ENCODE measurements around the gene ZNF574. TPM values are rescaled to one million over a fixed set of nuclear protein-coding genes. Genes with fewer than 3 reads are reported as not detected.

The ZNF574 gene
- total RNA-seq, 3 donors from 2014 or later, result 11.2 to 17.5 (median 17.0) TPM

- Histone ChIP-seq H3K4me1 (ENCODE audit: low read depth) (no peaks in the 10 kb centered on the region), H3K9me3 (no peaks in the 10 kb centered on the region), H3K4me3 (no peak overlapping the region), H3K36me3 (ENCODE audit: low read depth) (no peaks in the 10 kb centered on the region)
- ATAC-seq (no peak), DNase-seq (no peak)
- no peak for TF ChIP-seq CTCF (IDR thresholded peaks at IDR 0.05)
- intact Hi-C loops (cut with DNase I, micrococcal nuclease), result no loop called here
These were observed 33.4 kb upstream of the ZNF574 start for GRCh38 chr19:42042455-42043170.

GRCh38 chr19:42045575-42045974 lies 30.4 kb upstream of the ZNF574 start:
- no peak for TF ChIP-seq CTCF (IDR thresholded peaks at IDR 0.05)
- Histone ChIP-seq H3K4me1 (ENCODE audit: low read depth) (peaks cover 7% of the 10 kb centered on the region), H3K36me3 (ENCODE audit: low read depth) (no peaks in the 10 kb centered on the region), H3K9me3 (no peaks in the 10 kb centered on the region), H3K4me3 (no peak overlapping the region)
- intact Hi-C loops (cut with DNase I, micrococcal nuclease), result no loop called here
- DNase-seq (no peak), ATAC-seq (no peak)

- peaks cover 7% of the 10 kb centered on the region for H3K4me1 ChIP-seq (ENCODE audit: low read depth)
- H3K9me3 ChIP-seq, result no peaks in the 10 kb centered on the region
- intact Hi-C loops (cut with DNase I, micrococcal nuclease), result no loop called here
- no peak for TF ChIP-seq CTCF (IDR thresholded peaks at IDR 0.05)
- no peaks in the 10 kb centered on the region for H3K36me3 ChIP-seq (ENCODE audit: low read depth)
- H3K4me3 ChIP-seq, result no peak overlapping the region
- DNase-seq, result peak in 1 of 3 donors; percentile 54
- ATAC-seq, result peak; percentile 90
These were observed 27.0 kb upstream of the ZNF574 start for GRCh38 chr19:42048992-42049391.

- DNase-seq, result no peak
- intact Hi-C loops (cut with DNase I, micrococcal nuclease), result no loop called here
- TF ChIP-seq CTCF (IDR thresholded peaks at IDR 0.05), result no peak
These were observed 24.5 kb upstream of the ZNF574 start for GRCh38 chr19:42051166-42052115.

GRCh38 chr19:42052241-42052863 lies 23.6 kb upstream of the ZNF574 start:
- H3K4me3 ChIP-seq, result no peak overlapping the region
- no peak for DNase-seq
- intact Hi-C loops (cut with DNase I, micrococcal nuclease), result no loop called here
- peaks cover 7% of the 10 kb centered on the region for H3K4me1 ChIP-seq (ENCODE audit: low read depth)
- no peaks in the 10 kb centered on the region for H3K9me3 ChIP-seq
- ATAC-seq, result no peak
- no peak for TF ChIP-seq CTCF (IDR thresholded peaks at IDR 0.05)
- H3K36me3 ChIP-seq (ENCODE audit: low read depth), result no peaks in the 10 kb centered on the region

More at GRCh38 chr19:42051166-42052115, 24.5 kb upstream of the ZNF574 start:
- Histone ChIP-seq H3K9me3 (no peaks in the 10 kb centered on the region), H3K4me1 (ENCODE audit: low read depth) (peaks cover 7% of the 10 kb centered on the region), H3K4me3 (no peak overlapping the region), H3K36me3 (ENCODE audit: low read depth) (no peaks in the 10 kb centered on the region)
- peak; percentile 30 for ATAC-seq
